HEK293 (cell line): ENCODE data around the gene TMEM247.

ENCODE experiments used
- CTCF ChIA-PET: fragments of 350-600 bp; formaldehyde crosslinking; extraction: SDS; loops from one replicate; lab custom pipeline; 2021; ENCODE audit warnings: antibody characterized with exemption; lab: Yijun Ruan, JAX
- POLR2A ChIA-PET: fragments of 300-600 bp; formaldehyde crosslinking; extraction: SDS; loops from one replicate; lab custom pipeline; 2020; ENCODE audit warnings: antibody characterized with exemption, inconsistent platforms; lab: Yijun Ruan, JAX
- H3K27ac ChIP-seq: fragments of 200-500 bp; sonication (Bioruptor generic); 2 replicates; pipeline ENCODE4 v1.5.1; 2014; ENCODE audit warnings: low read depth, low read length, control low read depth, inconsistent platforms; ENCODE audit errors: extremely low read depth
- H3K36me3 ChIP-seq, 2 experiments: fragments of 200-500 bp in 1 of 2; sonication (Bioruptor generic) in 1 of 2; 1 replicate in 1 of 2; 2 replicates in 1 of 2; pipeline ENCODE4 v1.5.1; 2014 to 2017; ENCODE audit warnings: inconsistent platforms in 2 of 2, low read length in 2 of 2; ENCODE audit not compliant: control insufficient read depth in 2 of 2, insufficient read depth in 1 of 2
- H3K4me1 ChIP-seq: fragments of 200-500 bp; sonication (Bioruptor generic); 2 replicates; pipeline ENCODE4 v1.5.1; 2014; ENCODE audit warnings: mild to moderate bottlenecking, low read length, inconsistent platforms; ENCODE audit not compliant: control insufficient read depth, insufficient read depth
- H3K4me3 ChIP-seq: 2 replicates; pipeline ENCODE4 v1.5.1; 2011; ENCODE audit warnings: low read depth, mild to moderate bottlenecking, control low read depth, low read length, moderate library complexity
- H3K9me3 ChIP-seq: fragments of 200-500 bp; sonication (Bioruptor generic); 2 replicates; pipeline ENCODE4 v1.5.1; 2014; ENCODE audit warnings: low read depth, low read length, inconsistent platforms; ENCODE audit not compliant: control insufficient read depth, insufficient read depth
- BCL11B ChIP-seq: fragments of 450-650 bp; formaldehyde crosslinking; IDR thresholded peaks from 2 replicates; pipeline ENCODE4 v1.5.1; 2016; ENCODE audit warnings: low read depth, missing biosample characterization, missing genetic modification characterization
- INSM2 ChIP-seq: fragments of 450-650 bp; formaldehyde crosslinking; IDR thresholded peaks from 2 replicates; pipeline ENCODE4 v1.5.1; 2016; ENCODE audit warnings: missing biosample characterization, missing genetic modification characterization
- KLF16 ChIP-seq: fragments of 450-650 bp; formaldehyde crosslinking; IDR thresholded peaks from 2 replicates; pipeline ENCODE4 v1.5.1; 2017; ENCODE audit warnings: missing biosample characterization, missing genetic modification characterization
- WT1 ChIP-seq: fragments of 450-650 bp; formaldehyde crosslinking; IDR thresholded peaks from 2 replicates; pipeline ENCODE4 v1.5.1; 2016; ENCODE audit warnings: missing biosample characterization, missing genetic modification characterization
- YY1 ChIP-seq: fragments of 450-650 bp; formaldehyde crosslinking; IDR thresholded peaks from 2 replicates; pipeline ENCODE4 v1.5.1; 2018; ENCODE audit warnings: missing biosample characterization, missing genetic modification characterization
- ZBTB20 ChIP-seq: fragments of 450-650 bp; formaldehyde crosslinking; IDR thresholded peaks from 2 replicates; pipeline ENCODE4 v1.5.1; 2016; ENCODE audit warnings: missing biosample characterization, missing genetic modification characterization
- ZIC2 ChIP-seq: fragments of 450-650 bp; formaldehyde crosslinking; IDR thresholded peaks from 2 replicates; pipeline ENCODE4 v1.5.1; 2016; ENCODE audit warnings: missing biosample characterization, missing genetic modification characterization
- ZNF10 ChIP-seq: fragments of 450-650 bp; formaldehyde crosslinking; IDR thresholded peaks from 2 replicates; pipeline ENCODE4 v1.5.1; 2017; ENCODE audit warnings: missing biosample characterization, missing genetic modification characterization
- ZNF146 ChIP-seq: fragments of 450-650 bp; formaldehyde crosslinking; IDR thresholded peaks from 2 replicates; pipeline ENCODE4 v1.5.1; 2016; ENCODE audit warnings: missing biosample characterization, missing genetic modification characterization
- ZNF16 ChIP-seq: fragments of 450-650 bp; formaldehyde crosslinking; IDR thresholded peaks from 2 replicates; pipeline ENCODE4 v1.5.1; 2016; ENCODE audit warnings: low read depth, missing biosample characterization, missing genetic modification characterization
- ZNF239 ChIP-seq: fragments of 450-650 bp; formaldehyde crosslinking; IDR thresholded peaks from 2 replicates; pipeline ENCODE4 v1.5.1; 2016; ENCODE audit warnings: missing biosample characterization, missing genetic modification characterization
- ZNF37A ChIP-seq: fragments of 450-650 bp; IDR thresholded peaks from 2 replicates; pipeline ENCODE4 v1.5.1; 2018; ENCODE audit warnings: missing biosample characterization, missing genetic modification characterization
- ZNF544 ChIP-seq: fragments of 450-650 bp; formaldehyde crosslinking; IDR thresholded peaks from 2 replicates; pipeline ENCODE4 v1.5.0; 2017; ENCODE audit warnings: missing biosample characterization, missing genetic modification characterization
- ZNF610 ChIP-seq: fragments of 450-650 bp; formaldehyde crosslinking; IDR thresholded peaks from 2 replicates; pipeline ENCODE4 v1.5.1; 2016; ENCODE audit warnings: missing biosample characterization, missing genetic modification characterization, borderline replicate concordance
- ZNF76 ChIP-seq: fragments of 450-650 bp; formaldehyde crosslinking; IDR thresholded peaks from 2 replicates; pipeline ENCODE4; 2016; ENCODE audit warnings: low read depth, missing biosample characterization, missing genetic modification characterization, borderline replicate concordance
- ZSCAN18 ChIP-seq: fragments of 450-650 bp; formaldehyde crosslinking; IDR thresholded peaks from 2 replicates; pipeline ENCODE4 v1.5.1; 2016; ENCODE audit warnings: missing biosample characterization, missing genetic modification characterization
- ZXDB ChIP-seq: fragments of 450-650 bp; formaldehyde crosslinking; IDR thresholded peaks from 2 replicates; pipeline ENCODE4 v1.5.1; 2016; ENCODE audit warnings: missing biosample characterization, missing genetic modification characterization
- TF ChIP-seq, protein P1 (sequence below): fragments of 450-650 bp; formaldehyde crosslinking; IDR thresholded peaks from 2 replicates; pipeline ENCODE4 v1.5.0; 2017; ENCODE audit warnings: missing biosample characterization, missing genetic modification characterization, borderline replicate concordance
- TF ChIP-seq, protein P2 (sequence below): sonication (generic); formaldehyde crosslinking; IDR thresholded peaks from 2 replicates; pipeline ENCODE4 v1.8.1; 2022; ENCODE audit warnings: mild to moderate bottlenecking, moderate library complexity, missing genetic modification reagents
- TF ChIP-seq, protein P3 (sequence below): fragments of 450-650 bp; formaldehyde crosslinking; IDR thresholded peaks from 2 replicates; pipeline ENCODE4 v1.5.1; 2016; ENCODE audit warnings: missing biosample characterization, missing genetic modification characterization, low read depth

Gene TMEM247

GRCh38 chr2:46504221-46504620 lies 24.9 kb downstream of the TMEM247 start:
- ChIA-PET CTCF (no interaction called here), POLR2A (no interaction called here)
- Histone ChIP-seq H3K9me3 (no peaks in the 10 kb centered on the region), H3K27ac (no peak overlapping the region), H3K4me1 (no peaks in the 10 kb centered on the region), H3K4me3 (no peak overlapping the region), H3K36me3 (no peaks in the 10 kb centered on the region)
- TF ChIP-seq ZBTB20 (no peak), KLF16 (tag by site-specific recombination) (no peak)

DNA sequence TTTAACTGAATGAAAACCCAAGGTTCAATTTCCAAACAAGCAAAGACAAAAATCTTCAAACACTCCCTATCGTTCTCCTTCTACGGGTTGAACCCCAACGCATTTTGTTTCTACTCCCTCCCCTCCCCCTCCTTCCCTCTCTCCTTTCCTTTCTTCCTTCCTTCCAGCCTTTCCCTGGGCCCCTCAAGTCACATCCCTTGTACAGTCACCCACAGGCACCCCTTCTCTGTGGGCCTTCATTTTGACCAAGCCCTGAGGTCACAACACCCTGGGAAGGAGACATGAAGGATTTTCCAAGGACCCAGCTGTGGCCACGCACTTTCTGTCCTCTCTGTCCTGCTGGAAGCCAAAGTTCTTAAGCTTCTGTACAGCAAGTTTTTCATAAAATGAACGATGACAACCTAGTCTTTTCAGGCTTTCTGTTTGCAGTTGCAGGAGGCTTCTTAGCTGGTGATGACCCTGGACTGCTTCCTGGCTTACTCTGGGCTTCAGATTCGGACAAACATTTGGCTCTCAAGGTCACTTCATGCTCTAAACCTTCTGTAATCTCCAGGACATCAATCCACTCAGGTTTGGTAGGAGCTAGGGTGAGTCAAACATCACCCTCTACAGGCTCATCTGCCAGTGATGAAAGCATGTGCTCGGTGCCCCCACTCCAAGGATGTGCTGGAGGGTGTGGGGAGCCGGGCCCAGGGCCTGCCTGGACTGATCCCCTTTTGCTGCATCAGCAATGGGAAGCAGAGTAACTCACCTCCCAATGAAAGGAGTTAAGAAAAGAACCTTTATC lies 25.5 kb downstream of the TMEM247 start:
- POLR2A ChIA-PET: no interaction called here
- no peaks in the 10 kb centered on the region for H3K36me3 ChIP-seq
- CTCF ChIA-PET: interaction anchor here (1.3 kb wide), 1 partner anchor 12 kb away, joined by 4 read pairs; no protein-coding TSS in a partner anchor
- no peaks in the 10 kb centered on the region for H3K9me3 ChIP-seq
- TF ChIP-seq, protein P1, sequence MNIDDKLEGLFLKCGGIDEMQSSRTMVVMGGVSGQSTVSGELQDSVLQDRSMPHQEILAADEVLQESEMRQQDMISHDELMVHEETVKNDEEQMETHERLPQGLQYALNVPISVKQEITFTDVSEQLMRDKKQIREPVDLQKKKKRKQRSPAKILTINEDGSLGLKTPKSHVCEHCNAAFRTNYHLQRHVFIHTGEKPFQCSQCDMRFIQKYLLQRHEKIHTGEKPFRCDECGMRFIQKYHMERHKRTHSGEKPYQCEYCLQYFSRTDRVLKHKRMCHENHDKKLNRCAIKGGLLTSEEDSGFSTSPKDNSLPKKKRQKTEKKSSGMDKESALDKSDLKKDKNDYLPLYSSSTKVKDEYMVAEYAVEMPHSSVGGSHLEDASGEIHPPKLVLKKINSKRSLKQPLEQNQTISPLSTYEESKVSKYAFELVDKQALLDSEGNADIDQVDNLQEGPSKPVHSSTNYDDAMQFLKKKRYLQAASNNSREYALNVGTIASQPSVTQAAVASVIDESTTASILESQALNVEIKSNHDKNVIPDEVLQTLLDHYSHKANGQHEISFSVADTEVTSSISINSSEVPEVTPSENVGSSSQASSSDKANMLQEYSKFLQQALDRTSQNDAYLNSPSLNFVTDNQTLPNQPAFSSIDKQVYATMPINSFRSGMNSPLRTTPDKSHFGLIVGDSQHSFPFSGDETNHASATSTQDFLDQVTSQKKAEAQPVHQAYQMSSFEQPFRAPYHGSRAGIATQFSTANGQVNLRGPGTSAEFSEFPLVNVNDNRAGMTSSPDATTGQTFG (tag by site-specific recombination): no peak
- TF ChIP-seq, protein P2, sequence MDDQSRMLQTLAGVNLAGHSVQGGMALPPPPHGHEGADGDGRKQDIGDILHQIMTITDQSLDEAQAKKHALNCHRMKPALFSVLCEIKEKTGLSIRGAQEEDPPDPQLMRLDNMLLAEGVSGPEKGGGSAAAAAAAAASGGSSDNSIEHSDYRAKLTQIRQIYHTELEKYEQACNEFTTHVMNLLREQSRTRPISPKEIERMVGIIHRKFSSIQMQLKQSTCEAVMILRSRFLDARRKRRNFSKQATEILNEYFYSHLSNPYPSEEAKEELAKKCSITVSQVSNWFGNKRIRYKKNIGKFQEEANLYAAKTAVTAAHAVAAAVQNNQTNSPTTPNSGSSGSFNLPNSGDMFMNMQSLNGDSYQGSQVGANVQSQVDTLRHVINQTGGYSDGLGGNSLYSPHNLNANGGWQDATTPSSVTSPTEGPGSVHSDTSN (CRISPR knock-in tag): no peak
- no peak for TF ChIP-seq ZNF76 (tag by site-specific recombination)
- no peak for TF ChIP-seq ZNF610 (tag by site-specific recombination)
- no peak for TF ChIP-seq ZNF146 (tag by site-specific recombination)
- TF ChIP-seq WT1 (tag by site-specific recombination): no peak
- no peak for TF ChIP-seq ZNF37A (tag by site-specific recombination)
- no peak overlapping the region for H3K4me3 ChIP-seq
- H3K27ac ChIP-seq: no peak overlapping the region
- H3K4me1 ChIP-seq: no peaks in the 10 kb centered on the region

GRCh38 chr2:46505472-46505783 lies 26.1 kb downstream of the TMEM247 start:
- Histone ChIP-seq H3K4me1 (no peaks in the 10 kb centered on the region), H3K4me3 (no peak overlapping the region), H3K27ac (no peak overlapping the region), H3K36me3 (no peaks in the 10 kb centered on the region), H3K9me3 (no peaks in the 10 kb centered on the region)
- POLR2A ChIA-PET: no interaction called here
- CTCF ChIA-PET: interaction anchor here (1.3 kb wide), 1 partner anchor 12 kb away, joined by 4 read pairs; no protein-coding TSS in a partner anchor
- no peak for TF ChIP-seq ZSCAN18 (tag by site-specific recombination)
- no peak for TF ChIP-seq ZNF544 (tag by site-specific recombination)
- no peak for TF ChIP-seq ZNF239 (tag by site-specific recombination)
- TF ChIP-seq BCL11B (tag by site-specific recombination): no peak
- no peak for TF ChIP-seq ZXDB (tag by site-specific recombination)
- no peak for TF ChIP-seq ZNF16
- no peak for TF ChIP-seq ZIC2
- TF ChIP-seq ZNF10 (tag by site-specific recombination): no peak
- TF ChIP-seq ZNF146 (tag by site-specific recombination): no peak
- TF ChIP-seq YY1: no peak
- TF ChIP-seq, protein P3, sequence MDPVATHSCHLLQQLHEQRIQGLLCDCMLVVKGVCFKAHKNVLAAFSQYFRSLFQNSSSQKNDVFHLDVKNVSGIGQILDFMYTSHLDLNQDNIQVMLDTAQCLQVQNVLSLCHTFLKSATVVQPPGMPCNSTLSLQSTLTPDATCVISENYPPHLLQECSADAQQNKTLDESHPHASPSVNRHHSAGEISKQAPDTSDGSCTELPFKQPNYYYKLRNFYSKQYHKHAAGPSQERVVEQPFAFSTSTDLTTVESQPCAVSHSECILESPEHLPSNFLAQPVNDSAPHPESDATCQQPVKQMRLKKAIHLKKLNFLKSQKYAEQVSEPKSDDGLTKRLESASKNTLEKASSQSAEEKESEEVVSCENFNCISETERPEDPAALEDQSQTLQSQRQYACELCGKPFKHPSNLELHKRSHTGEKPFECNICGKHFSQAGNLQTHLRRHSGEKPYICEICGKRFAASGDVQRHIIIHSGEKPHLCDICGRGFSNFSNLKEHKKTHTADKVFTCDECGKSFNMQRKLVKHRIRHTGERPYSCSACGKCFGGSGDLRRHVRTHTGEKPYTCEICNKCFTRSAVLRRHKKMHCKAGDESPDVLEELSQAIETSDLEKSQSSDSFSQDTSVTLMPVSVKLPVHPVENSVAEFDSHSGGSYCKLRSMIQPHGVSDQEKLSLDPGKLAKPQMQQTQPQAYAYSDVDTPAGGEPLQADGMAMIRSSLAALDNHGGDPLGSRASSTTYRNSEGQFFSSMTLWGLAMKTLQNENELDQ: no peak
- TF ChIP-seq INSM2 (tag by site-specific recombination): no peak
